Germinal center (tissue), 1 donor: ENCODE data around the gene BAIAP2.

Experiments
- DNase-seq: peaks from one replicate; pipeline ENCODE4 v3.0.0; 2012; ENCODE audit warnings: mixed read lengths, low spot score

Gene BAIAP2

DNA sequence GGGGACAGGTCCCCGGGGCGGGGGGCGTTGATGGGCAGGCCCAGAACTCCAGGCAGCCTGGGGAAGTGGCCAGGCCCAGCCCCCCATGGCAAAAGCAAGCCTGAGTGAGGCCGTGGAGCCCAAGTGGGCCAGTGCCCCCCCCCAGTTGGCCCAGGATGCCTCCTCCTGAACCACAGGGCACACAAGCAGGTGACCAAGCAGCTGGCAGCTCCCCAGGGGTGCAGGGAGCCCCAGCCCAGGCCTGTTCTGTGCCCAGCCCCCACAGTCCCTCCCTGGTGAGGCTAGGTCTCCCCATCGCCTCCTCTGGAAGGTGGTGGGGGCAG lies 92.1 kb downstream of the BAIAP2 start:
- no peak for DNase-seq

DNA sequence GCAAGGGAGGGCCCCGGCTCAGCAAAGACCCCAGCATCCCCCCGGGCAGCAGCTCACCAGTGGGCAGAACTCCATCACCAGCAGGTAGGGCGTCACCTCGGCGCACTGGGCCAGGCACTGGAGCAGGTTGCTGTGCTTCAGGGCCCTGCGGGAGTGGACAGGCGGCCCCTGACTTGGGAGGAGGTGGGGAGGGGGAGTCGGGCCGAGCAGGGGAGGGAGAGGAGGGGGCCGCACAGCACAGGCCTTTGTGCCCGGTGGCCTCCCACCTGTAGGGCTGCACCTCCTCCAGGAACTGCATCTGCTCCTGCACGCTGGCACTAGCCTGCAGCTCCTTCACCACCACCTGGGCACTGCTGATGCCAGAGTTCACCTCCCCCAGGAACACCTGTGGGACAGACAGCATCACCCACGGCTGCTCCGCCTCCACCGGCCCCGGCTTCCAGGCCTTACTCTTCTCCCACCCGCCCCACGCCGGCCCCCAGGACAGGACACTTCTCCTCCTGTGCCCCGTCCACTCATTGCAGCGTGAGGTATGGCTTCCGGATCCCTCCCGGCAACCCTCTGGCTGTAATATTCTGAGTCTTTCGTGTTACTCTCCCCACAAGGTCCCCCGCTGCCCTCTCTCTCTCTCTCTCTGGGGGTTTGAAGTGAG lies 92.7 kb downstream of the BAIAP2 start:
- DNase-seq = no peak

DNA sequence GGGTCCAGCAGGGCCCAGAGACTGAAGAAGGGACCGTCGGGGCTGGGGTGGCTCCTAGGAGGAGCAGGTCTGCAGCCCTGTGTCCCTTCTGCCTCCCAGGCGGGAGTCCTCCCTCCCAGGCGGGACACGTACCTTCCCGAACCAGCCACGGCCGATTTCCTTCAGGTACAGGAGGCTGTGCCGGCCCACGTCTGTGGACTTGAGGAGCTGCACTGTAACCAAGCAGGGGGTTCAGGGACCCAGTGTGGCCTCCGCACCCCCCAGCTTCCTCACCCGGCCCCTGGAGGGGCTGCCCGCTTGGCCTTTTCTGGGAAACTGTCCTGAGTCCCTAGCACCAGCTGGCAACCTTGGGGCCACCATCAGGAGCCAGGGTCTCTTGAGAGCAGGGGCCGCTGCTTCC lies 93.4 kb downstream of the BAIAP2 start:
- DNase-seq = no peak

DNA sequence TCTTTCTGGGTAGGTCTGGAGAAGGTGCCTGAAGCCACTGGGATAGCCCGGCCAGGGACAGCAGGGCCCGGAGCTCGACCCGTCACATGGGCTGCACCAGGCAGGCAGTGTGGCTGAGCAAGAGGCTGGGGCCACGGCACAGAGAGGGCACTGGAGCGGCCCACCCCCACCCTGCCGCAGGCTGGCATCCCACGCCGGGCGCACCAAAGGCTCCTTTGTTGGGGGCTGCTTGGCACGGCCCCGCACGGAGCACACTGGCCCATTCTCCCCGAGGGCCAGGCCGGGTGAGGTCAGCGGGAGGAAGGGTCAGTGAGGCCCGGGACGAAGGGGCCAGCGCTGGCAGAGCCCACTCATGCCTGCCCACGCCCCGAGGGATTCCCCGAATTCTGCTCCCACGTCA lies 93.8 kb downstream of the BAIAP2 start:
- no peak for DNase-seq

DNA sequence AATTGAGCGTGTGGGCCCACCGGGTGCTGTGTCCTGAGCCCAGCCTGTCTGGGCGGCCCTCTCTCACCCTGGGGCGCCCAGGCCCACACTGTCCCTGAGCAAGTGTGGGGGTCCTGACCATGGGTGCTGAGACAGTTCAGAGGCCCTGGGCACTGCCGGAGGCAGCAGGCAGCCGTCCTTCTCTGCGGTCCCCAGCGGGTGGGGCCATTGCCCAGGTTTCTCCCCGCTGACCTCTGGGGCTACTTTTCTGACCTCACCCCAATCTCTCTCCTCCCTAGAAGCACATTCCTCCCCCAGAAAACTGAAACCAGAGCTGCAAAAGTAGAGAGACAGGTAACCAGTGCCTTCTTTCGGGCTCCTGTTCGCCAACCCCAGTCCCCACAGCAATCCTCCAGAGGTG lies 94.3 kb downstream of the BAIAP2 start:
- DNase-seq = no peak

DNA sequence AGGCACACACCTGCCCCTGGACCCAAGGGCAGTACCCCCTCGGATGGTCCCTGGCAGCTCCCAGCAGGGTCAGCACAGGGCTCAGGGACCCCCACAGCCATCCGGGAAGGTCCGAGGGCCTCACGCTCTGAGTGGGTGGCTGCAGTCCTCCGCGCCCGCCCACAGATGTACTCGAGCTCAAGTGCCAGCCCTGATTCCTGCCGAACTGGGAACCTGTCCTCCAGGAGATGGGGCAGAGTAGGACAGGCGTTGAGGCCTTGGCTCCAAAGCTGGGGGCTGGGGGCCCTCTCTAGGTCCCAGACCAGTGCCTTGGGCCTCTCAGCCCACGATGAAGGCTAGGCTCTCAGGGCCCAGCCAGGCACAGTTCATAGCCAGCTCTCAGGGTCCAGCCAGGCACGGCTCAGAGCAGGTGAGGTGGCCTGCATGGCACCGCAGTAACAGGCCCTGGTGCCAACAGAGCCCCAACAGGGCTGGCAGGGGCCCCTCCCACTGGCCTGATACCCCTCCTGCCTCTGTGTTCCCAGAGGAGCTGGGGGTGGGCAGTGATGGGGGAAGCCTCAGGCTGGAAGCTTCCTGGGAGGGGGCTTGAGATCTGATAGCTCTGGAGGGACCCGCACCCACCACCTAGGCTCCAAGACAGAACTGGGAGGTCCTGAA lies 94.9 kb downstream of the BAIAP2 start:
- DNase-seq = no peak

DNA sequence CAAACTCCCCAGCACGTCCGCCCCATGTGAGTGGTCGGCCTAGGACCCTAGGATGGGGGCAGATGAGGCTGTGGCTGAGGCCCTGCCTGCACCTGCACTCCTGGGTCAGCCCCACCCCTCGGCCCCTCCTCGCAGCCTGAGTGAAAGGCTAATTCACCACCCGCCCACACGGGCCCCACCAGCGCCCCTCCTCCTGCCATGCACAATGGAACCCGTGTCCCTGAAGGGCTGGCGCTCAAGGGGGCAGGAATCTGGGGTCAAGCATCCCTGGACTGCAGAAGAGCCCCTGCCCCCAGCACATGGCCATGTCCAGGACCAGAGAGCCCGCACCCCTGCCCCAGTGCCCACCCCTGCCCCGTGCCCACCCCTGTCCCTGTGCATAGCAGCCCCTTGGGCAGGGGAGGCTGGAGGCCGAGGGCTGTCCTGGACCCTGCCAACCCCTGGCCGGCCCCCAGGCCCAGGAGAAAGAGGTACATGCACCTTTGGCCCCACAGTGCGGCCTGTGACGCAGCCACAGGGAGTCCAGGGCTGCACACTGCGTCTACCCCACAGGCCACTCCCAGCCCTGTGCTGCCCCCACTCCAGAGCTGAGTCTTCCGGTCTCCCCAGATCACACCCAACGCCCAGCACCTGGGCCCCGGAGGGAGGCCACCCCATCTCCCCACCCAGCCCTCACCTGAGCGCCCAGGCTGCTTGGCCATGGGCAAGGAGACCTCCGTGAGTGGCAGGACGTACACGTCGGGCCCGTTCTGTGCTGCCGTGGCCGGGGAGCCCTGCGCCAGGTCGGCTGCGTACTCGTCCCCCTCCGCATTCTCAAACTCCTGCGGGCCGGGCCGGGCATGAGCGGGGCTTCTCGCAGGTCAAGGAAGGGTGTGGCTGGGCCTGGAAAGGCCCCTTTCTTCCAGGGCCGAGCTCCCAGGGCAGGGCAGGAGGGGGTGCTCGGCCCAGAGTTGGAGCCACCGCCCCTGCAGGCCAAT lies 95.7 kb downstream of the BAIAP2 start:
- DNase-seq = no peak

DNA sequence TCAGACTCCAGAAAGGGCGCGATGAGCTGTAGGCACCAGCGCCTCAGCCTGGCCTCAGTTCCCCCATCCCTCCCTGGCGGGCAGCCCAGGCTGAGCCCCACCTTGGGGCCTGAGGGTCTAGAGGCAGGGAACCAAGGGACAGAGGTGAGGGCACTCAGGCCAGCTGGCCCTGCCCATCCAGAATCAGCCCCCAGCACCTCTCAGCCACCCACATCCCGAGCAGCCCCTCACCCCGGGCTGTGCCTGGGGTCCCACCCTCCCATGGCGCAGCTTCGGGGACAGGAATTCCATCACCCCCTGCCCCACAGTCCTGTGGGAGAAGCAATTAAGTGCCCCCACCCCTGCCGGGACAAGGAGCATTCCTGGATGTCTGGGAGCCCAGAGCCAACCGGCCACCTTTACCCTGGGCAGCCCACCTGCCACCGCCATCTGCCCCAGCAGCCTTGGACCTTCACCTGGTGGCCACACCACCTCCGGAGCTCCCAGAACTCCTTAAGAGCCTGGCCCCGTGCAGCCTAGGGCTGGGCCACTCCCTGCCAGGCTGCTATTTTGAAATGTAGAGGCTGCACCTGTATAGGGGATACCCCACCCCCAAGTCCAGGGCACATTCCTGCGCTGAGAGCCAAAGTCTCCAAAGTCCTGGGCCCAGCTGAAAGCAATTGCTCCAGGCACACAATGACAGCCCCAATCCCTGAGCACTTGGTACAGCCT lies 96.7 kb downstream of the BAIAP2 start:
- no peak for DNase-seq

DNA sequence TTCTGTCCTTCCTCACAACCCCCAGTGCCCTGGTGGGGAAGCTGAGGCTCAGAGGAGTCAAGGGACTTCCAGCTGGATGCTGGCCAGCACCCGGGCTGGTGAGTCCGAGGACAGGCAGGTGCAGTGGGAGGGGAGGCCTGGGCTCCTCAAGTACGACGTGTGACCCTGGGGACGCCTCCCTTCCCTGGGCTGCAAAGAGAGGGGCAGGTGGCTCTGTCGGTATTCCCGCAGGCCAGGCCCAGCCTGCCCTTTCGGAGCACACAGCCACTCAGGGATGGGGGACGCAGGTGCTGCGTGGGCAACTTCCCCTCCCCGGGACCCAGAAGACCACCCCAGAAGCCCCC lies 97.2 kb downstream of the BAIAP2 start:
- DNase-seq = no peak

DNA sequence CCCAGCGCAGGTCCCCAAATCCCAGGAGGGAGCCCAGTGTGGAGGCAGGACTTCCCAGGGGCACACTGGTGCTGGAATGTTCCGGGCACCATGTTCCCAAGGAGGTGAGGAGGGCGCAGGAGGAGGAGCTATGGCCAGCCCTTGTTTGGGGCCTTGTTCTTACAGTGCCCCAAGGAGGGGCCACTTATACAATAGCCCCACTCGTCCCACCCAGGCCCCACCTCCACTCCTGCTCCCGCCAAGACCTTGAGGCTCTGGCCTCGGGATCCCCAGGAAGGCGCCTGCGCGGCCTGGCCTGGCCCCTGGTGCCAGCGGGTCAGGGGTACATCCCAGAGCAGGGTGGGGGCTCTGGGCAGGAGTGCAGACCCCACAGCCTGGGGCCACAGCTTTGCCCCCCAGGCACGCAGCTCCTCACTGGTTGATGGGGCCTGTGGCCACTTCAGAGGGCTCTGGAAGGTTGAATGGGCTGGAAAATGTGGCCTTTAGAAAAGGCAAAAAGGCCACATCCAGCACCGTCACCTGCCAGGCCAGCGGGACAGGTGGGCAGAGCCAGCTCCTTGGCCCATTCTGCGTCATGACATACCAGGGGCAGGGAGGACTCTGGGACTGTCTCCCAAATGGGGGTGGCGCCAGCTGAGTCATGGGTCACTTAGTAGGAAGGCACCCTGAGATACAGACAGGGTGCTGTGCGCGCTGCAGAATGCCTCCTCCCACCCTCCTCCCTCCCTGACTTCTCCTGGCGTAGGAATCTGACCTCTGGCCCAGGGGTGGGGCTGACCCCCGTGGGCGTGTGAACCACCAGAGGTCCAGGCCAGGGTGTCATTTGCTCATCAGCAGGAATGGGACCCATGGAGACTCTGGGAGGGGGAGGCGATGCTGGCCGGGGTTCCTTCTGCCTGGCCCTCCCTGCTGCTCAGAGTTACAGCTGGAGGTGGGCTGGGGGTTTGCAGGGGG lies 98.1 kb downstream of the BAIAP2 start:
- no peak for DNase-seq

DNA sequence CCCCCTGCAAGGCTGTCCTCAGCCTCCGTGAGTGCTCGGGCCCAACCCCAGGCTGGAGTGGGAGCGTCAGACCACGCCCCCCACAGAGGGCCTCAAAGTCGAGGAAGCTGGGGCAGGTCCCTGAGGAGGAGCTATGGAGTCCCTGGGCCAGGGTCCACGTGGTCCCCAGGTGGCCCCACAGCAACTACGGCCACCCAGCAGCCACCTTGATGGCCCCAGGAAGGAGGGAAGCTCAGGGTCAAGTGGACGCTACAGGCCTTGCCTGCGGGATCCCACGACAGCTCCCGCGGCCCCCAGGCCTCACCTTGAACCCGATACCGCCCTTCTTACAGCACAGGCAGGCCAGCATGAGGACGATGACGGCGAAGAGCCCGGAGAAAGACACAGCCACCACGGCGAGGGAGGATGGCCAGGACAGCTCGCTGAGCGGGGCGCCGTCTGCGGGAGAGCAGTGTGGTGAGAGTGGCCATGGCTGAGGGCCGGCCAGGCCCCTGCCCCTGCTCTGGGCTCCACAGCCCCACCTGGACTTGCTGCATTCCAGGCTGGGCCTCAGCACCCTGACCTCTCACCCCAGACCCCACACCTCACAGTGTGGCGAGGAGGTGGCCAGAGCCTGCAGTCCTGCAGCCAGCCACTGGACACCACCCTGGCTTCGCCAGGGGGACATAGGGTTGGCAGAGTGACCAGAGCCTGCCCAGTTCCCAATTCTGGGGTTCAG lies 99.3 kb downstream of the BAIAP2 start:
- DNase-seq = no peak

DNA sequence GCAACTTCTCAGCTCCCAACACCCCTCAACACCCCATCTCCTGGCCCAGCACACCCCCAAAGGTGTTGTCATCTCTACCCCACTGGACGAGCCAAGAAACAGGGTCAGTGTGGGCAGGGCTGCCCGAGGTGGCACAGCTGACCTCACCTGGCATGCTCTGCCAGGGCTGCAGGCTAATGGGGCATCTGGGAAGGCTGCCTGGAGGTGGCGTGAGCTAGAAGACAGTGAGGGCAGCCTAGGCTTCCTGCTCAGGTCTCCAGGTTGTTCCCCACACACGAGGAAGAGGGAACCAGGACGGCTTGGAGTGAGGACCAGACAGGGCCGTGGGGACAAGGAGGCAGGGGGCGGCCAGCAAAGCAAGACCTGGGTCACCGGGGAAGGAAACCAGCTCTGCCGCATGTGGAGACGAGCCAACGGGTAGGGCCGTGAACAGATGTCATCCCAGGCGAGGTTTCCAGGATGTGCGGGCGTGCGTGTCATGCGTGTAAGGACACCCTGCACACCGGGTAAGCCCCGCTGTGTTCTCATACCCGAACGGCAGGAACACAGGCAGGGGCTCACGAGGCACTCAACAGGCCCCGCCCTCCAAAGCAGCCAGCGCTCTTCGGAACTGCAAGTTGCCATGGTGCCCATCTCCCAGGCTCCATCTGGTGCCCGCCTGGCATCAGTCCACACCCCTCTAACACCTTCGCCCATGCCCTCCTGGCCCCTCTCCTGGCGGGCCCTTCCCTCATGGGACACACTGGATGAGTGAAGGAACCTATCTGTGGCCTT lies 100.7 kb downstream of the BAIAP2 start:
- DNase-seq = no peak

DNA sequence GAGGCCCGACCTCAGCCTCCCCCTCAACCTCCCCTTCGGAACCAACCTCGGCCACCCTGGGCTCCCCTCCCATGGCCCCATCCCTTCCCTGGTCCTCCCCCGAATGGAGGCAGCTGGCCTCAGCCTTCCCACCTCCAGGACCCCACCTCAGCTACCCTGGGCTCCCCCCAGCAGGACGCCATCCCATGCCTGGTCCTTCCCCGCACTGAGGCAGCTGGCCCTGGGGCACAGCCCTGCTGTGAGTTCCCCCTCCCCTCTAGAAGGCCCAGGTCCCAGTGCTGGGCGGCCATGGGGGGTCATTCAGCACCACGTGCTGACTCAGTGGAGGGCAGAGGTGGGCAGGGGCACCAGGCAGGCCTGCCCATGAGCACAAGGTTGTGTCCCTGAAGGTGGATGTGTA lies 101.4 kb downstream of the BAIAP2 start:
- no peak for DNase-seq

DNA sequence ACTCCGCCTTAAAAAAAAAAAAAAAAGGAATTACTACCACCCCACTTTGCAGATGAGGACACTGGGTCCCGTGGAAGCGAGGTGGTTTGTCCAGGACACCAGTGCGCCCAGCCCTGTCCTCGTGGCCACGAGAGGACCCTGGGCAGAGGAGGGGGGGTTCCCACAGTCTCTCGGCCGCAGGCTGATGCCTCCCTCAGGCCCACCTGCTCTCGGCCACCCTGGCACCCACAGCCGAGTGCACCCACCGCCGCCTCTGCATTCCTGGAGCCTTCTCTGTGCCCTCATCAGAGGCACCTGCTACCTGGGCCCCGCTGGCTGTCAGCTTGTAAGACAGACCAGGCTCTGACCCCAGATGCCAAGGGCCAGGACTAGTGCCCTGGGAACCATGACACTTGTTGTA lies 102.3 kb downstream of the BAIAP2 start:
- no peak for DNase-seq

DNA sequence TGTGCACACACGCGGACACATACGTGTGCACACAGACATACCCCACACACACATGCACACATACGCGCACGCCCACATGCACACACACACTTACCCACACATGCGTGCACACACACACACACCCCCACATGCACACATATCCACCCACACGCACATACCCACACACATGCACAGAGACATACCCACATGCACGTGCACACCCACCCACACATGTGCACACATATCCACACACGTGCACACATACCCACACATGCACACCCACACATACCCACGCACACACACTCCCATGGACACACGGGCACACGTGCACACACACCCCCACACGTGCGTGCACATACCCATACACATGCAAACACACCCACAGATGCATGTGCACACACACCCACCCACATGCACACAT lies 103.1 kb downstream of the BAIAP2 start:
- no peak for DNase-seq

DNA sequence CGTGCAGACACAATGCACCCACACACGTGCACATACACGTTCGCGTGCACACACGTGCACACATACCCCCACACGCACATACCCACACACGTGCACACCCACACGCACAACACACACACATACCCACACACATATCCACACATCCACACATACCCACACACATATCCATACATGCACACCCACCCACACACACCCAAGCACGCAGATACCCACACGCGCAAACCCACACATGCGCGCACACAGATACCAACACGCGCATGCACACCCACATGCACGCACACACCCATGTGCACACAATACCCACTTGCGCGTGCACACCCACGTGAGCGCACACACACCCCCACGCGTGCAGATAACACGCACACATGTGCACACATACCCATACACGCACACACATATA lies 103.5 kb downstream of the BAIAP2 start:
- no peak for DNase-seq

DNA sequence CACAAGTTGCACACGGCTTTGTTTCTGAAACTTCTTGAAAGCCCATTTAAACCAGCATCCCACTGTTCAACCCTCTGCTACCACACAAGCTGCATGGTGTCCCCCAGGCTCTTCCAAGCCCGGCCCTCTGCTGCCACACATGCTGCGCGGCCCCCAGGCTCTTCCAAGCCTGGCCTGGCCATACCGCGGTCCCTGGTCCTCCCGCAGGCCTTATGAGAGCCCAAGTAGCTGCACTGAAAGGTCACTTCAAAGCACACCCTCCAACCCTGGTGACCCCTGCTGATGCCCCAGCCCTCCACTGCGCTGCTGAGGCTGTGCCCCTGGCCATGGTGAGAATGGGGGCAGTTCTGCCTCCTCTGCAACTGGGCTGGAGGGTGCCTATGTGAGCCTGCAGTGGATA lies 104.5 kb downstream of the BAIAP2 start:
- DNase-seq = no peak

DNA sequence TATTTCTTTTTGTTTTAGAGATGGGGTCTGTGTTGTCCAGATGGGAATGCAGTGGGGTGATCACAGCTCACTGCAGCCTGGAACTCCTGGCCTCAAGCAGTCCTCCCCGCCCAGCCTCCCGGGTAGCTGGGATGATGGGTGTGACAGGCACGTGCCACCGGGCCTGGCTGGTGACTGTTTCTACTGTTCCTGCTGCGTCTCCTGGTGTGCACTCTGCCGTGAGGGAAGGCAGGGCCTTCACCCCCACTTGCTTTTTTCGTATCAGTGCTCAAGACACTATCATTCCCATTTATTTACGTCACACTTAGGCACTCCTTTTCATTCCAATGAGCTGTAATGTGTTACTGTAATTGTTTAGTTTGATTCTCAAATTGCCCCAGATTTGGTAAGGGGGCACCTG lies 105.1 kb downstream of the BAIAP2 start:
- DNase-seq = no peak

DNA sequence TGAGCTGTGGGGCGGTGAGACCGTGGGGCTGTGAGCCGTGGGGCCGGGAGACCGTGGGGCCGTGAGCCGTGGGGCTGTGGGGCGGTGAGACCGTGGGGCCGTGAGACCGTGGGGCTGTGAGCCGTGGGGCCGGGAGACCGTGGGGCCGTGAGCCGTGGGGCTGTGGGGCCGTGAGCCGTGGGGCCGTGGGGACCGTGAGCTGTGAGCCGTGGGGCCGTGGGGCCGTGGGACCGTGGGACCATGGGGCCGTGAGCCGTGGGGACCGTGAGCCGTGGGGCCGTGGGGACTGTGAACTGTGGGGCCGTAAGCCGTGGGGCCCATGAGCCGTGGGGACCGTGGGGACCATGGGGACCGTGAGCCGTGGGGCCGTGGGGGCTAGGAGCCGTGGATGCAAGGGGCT lies 105.7 kb downstream of the BAIAP2 start:
- no peak for DNase-seq
